ENCODE measurements around the gene SUOX.
"Not testable (repeated sequence)": the region's sequence is repeated elsewhere in the genome, so short reads cannot be mapped to it uniquely, and the experiment has no call there.

Gene SUOX

GRCh38 chr12:56020423-56021184, 23.5 kb downstream of the SUOX start, which contains the start of gene IKZF4:
IKZF4 (plus strand) TSS chr12:56021043; CDS start chr12:56021494, 451 bp downstream.
- no peak for DNase-seq (ENCODE audit: low spot score)

- no peak for DNase-seq (ENCODE audit: low spot score)
These were observed 24.9 kb downstream of the SUOX start for GRCh38 chr12:56021889-56022497.

GRCh38 chr12:56028511-56029165, 31.6 kb downstream of the SUOX start:
- DNase-seq (ENCODE audit: low spot score), result no peak

- DNase-seq (ENCODE audit: low spot score), result no peak
These were observed 32.1 kb downstream of the SUOX start for GRCh38 chr12:56029166-56029519.

- DNase-seq (ENCODE audit: low spot score), result peak; percentile 81
These were observed 32.7 kb downstream of the SUOX start for GRCh38 chr12:56029666-56030293.

GRCh38 chr12:56031987-56032386, 34.9 kb downstream of the SUOX start:
- DNase-seq (ENCODE audit: low spot score), result no peak

GRCh38 chr12:56034586-56035332, 37.7 kb downstream of the SUOX start:
- no peak for DNase-seq (ENCODE audit: low spot score)

GRCh38 chr12:56037161-56037560, 40.1 kb downstream of the SUOX start:
- no peak for DNase-seq (ENCODE audit: low spot score)

GRCh38 chr12:56038022-56038655, 41.1 kb downstream of the SUOX start:
- no peak for DNase-seq (ENCODE audit: low spot score)

- DNase-seq (ENCODE audit: low spot score), result no peak
These were observed 43.1 kb downstream of the SUOX start for GRCh38 chr12:56040151-56040550.

- DNase-seq (ENCODE audit: low spot score), result no peak
These were observed 44.0 kb downstream of the SUOX start for GRCh38 chr12:56040963-56041551.

- DNase-seq (ENCODE audit: low spot score), result peak; percentile 86
These were observed 44.7 kb downstream of the SUOX start, which contains the start of gene RPS26 for GRCh38 chr12:56041552-56042429. RPS26 (plus strand) TSS chr12:56041918; CDS start chr12:56042167, 249 bp downstream.

- not testable (repeated sequence) for DNase-seq (ENCODE audit: low spot score)
These were observed 45.3 kb downstream of the SUOX start for GRCh38 chr12:56042430-56042813.

GRCh38 chr12:56042843-56043242, 45.8 kb downstream of the SUOX start:
- no peak for DNase-seq (ENCODE audit: low spot score)

GRCh38 chr12:56046027-56046780, 49.1 kb downstream of the SUOX start:
- no peak for DNase-seq (ENCODE audit: low spot score)

- no peak for DNase-seq (ENCODE audit: low spot score)
These were observed 56.4 kb downstream of the SUOX start for GRCh38 chr12:56053407-56053893.

Measured in HuH-7.5 (cell line).